Measurements from ENCODE around the gene CYSLTR1.
"Not testable (repeated sequence)": the region's sequence is repeated elsewhere in the genome, so short reads cannot be mapped to it uniquely, and the experiment has no call there.

CYSLTR1 gene

DNA sequence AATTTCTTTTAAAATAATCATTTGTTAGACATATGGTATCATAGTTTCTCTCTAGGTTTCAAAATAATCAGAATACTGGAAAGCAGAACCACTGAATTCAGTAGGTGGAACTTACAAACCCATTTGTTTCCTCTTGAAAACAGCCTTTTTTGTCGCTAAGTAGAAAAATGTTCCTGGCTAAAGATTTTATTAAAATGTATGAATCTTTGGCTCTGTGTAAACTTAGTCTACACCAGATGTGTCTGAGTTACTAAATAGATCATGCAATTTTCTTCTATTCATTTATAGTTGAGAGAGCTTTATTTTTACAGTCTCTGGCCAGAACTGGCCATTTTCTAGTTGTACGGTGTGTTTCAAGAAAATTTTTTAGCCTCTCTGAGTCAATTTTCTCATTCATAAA, 1.0 kb downstream of the CYSLTR1 start:
- no CpG with 5 or more reads among the region's 2 CpGs for WGBS, 2 experiments (ENCODE audit: insufficient coverage in 2 of 2)

GRCh38 chrX:78322863-78323262, 4.5 kb downstream of the CYSLTR1 start:
- Histone ChIP-seq H3K4me1 (ENCODE audit: control insufficient read depth, insufficient read depth, low read length, poor library complexity, severe bottlenecking) (peaks cover 5% of the 10 kb centered on the region), H3K36me3 (ENCODE audit: control insufficient read depth, insufficient read depth, low read length) (no peaks in the 10 kb centered on the region), H3K9me3 (ENCODE audit: control insufficient read depth, low read length) (no peaks in the 10 kb centered on the region), H3K27ac (ENCODE audit: low read depth, low read length, severe bottlenecking) (no peak overlapping the region), H3K4me3 (ENCODE audit: extremely low read depth, insufficient read depth, low read length, poor library complexity, severe bottlenecking) (no peak overlapping the region)

More for the DNA sequence above, 1.0 kb downstream of the CYSLTR1 start:
- Histone ChIP-seq H3K27ac (ENCODE audit: low read depth, low read length, severe bottlenecking) (no peak overlapping the region), H3K36me3 (ENCODE audit: control insufficient read depth, insufficient read depth, low read length) (no peaks in the 10 kb centered on the region), H3K4me1 (ENCODE audit: control insufficient read depth, insufficient read depth, low read length, poor library complexity, severe bottlenecking) (peaks cover 5% of the 10 kb centered on the region), H3K9me3 (ENCODE audit: control insufficient read depth, low read length) (no peaks in the 10 kb centered on the region), H3K4me3 (ENCODE audit: extremely low read depth, insufficient read depth, low read length, poor library complexity, severe bottlenecking) (no peak overlapping the region)

DNA sequence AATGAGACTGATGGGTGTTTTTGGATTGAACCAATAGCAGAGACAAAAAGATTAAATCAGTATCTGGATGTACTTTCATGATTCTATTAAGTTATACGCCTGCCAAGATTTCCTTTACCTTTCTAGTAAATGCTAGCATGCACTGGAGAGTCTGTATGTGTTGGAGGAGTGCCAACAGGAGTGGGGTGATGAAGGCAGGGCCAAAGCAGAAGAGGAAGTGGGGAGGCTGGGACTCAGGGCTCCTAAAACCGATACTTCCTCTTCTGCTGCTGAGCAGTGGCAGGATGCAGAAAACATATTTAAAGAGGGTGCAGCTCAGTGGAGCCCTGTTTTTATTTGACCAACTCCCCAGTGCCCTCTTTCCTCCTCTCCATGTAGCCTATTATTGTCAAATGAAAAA, 5.6 kb downstream of the CYSLTR1 start:
- no peaks in the 10 kb centered on the region for H3K4me1 ChIP-seq (ENCODE audit: control insufficient read depth, insufficient read depth, low read length, poor library complexity, severe bottlenecking)
- no peaks in the 10 kb centered on the region for H3K36me3 ChIP-seq (ENCODE audit: control insufficient read depth, insufficient read depth, low read length)
- no peaks in the 10 kb centered on the region for H3K9me3 ChIP-seq (ENCODE audit: control insufficient read depth, low read length)
- H3K4me3 ChIP-seq (ENCODE audit: extremely low read depth, insufficient read depth, low read length, poor library complexity, severe bottlenecking), result no peak overlapping the region
- WGBS, 2 experiments (ENCODE audit: insufficient coverage in 2 of 2), result no CpG with 5 or more reads among the region's 2 CpGs
- no peak overlapping the region for H3K27ac ChIP-seq (ENCODE audit: low read depth, low read length, severe bottlenecking)

GRCh38 chrX:78316265-78316664, 11.1 kb downstream of the CYSLTR1 start:
- Histone ChIP-seq H3K4me1 (ENCODE audit: control insufficient read depth, insufficient read depth, low read length, poor library complexity, severe bottlenecking) (no peaks in the 10 kb centered on the region), H3K9me3 (ENCODE audit: control insufficient read depth, low read length) (no peaks in the 10 kb centered on the region), H3K4me3 (ENCODE audit: extremely low read depth, insufficient read depth, low read length, poor library complexity, severe bottlenecking) (no peak overlapping the region), H3K27ac (ENCODE audit: low read depth, low read length, severe bottlenecking) (no peak overlapping the region), H3K36me3 (ENCODE audit: control insufficient read depth, insufficient read depth, low read length) (no peaks in the 10 kb centered on the region)
- WGBS, 2 experiments (ENCODE audit: insufficient coverage in 2 of 2), result 80 to 100% methylated on average over 1 of the region's 2 CpGs

- WGBS, 2 experiments (ENCODE audit: insufficient coverage in 2 of 2), result no CpG with 5 or more reads among the region's 2 CpGs
- H3K4me1 ChIP-seq (ENCODE audit: control insufficient read depth, insufficient read depth, low read length, poor library complexity, severe bottlenecking), result no peaks in the 10 kb centered on the region
- no peaks in the 10 kb centered on the region for H3K9me3 ChIP-seq (ENCODE audit: control insufficient read depth, low read length)
- no peaks in the 10 kb centered on the region for H3K36me3 ChIP-seq (ENCODE audit: control insufficient read depth, insufficient read depth, low read length)
- H3K27ac ChIP-seq (ENCODE audit: low read depth, low read length, severe bottlenecking), result no peak overlapping the region
- no peak overlapping the region for H3K4me3 ChIP-seq (ENCODE audit: extremely low read depth, insufficient read depth, low read length, poor library complexity, severe bottlenecking)
Measured at GRCh38 chrX:78315745-78316144, 11.7 kb downstream of the CYSLTR1 start.

- Histone ChIP-seq H3K36me3 (ENCODE audit: control insufficient read depth, insufficient read depth, low read length) (no peaks in the 10 kb centered on the region), H3K9me3 (ENCODE audit: control insufficient read depth, low read length) (no peaks in the 10 kb centered on the region), H3K4me1 (ENCODE audit: control insufficient read depth, insufficient read depth, low read length, poor library complexity, severe bottlenecking) (no peaks in the 10 kb centered on the region), H3K27ac (ENCODE audit: low read depth, low read length, severe bottlenecking) (no peak overlapping the region), H3K4me3 (ENCODE audit: extremely low read depth, insufficient read depth, low read length, poor library complexity, severe bottlenecking) (no peak overlapping the region)
- WGBS, 2 experiments (ENCODE audit: insufficient coverage in 2 of 2), result no CpG with 5 or more reads among the region's 2 CpGs
Measured at GRCh38 chrX:78314561-78314960, 12.8 kb downstream of the CYSLTR1 start.

DNA sequence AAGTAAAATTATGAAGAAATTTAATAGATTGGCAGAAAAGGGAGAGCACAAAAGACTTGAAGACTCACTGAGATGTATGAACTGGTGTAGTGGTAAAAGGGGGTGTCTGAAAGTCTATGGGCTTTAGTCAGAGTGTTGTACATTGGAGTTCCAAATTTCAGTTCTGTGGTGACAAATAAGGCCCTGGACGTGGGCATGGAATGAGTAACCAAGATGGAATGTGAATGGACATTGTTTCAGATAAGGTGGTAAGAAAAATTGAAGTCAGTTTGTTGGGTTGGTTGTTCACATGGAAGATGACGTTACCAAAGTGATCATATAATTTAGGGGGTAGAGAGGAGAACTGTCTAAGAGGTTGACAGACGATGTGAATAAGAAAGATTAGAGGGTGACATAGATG, 13.9 kb downstream of the CYSLTR1 start:
- WGBS, 2 experiments (ENCODE audit: insufficient coverage in 2 of 2), result 62 to 100% methylated on average over 1 to 3 of the region's 3 CpGs
- H3K4me3 ChIP-seq (ENCODE audit: extremely low read depth, insufficient read depth, low read length, poor library complexity, severe bottlenecking), result no peak overlapping the region

DNA sequence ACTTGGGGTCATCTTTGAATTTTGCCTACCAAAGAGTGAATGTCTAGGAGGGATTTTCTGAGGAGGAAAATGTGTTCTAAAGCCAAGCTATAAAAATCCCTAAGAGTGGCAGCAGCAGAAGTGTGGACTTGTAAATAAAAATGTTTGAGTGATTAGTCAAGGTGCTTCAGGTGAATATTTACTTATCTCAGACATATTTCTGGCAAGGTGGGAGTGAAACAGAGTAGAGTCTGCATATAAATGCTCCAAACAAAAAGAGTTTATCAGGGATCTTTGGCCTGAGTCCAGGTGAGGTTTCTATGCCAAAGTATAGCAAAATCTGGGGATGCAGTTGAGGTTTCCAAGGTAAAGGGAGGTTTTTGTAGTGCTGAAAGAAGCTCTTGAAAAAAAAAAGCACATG, 19.7 kb downstream of the CYSLTR1 start:
- no peak overlapping the region for H3K4me3 ChIP-seq (ENCODE audit: extremely low read depth, insufficient read depth, low read length, poor library complexity, severe bottlenecking)
- H3K27ac ChIP-seq (ENCODE audit: low read depth, low read length, severe bottlenecking), result no peak overlapping the region
- no peaks in the 10 kb centered on the region for H3K4me1 ChIP-seq (ENCODE audit: control insufficient read depth, insufficient read depth, low read length, poor library complexity, severe bottlenecking)
- H3K9me3 ChIP-seq (ENCODE audit: control insufficient read depth, low read length), result no peaks in the 10 kb centered on the region
- no peaks in the 10 kb centered on the region for H3K36me3 ChIP-seq (ENCODE audit: control insufficient read depth, insufficient read depth, low read length)

More for the DNA sequence above, 13.9 kb downstream of the CYSLTR1 start:
- Histone ChIP-seq H3K9me3 (ENCODE audit: control insufficient read depth, low read length) (no peaks in the 10 kb centered on the region), H3K27ac (ENCODE audit: low read depth, low read length, severe bottlenecking) (no peak overlapping the region), H3K4me1 (ENCODE audit: control insufficient read depth, insufficient read depth, low read length, poor library complexity, severe bottlenecking) (no peaks in the 10 kb centered on the region), H3K36me3 (ENCODE audit: control insufficient read depth, insufficient read depth, low read length) (no peaks in the 10 kb centered on the region)

DNA sequence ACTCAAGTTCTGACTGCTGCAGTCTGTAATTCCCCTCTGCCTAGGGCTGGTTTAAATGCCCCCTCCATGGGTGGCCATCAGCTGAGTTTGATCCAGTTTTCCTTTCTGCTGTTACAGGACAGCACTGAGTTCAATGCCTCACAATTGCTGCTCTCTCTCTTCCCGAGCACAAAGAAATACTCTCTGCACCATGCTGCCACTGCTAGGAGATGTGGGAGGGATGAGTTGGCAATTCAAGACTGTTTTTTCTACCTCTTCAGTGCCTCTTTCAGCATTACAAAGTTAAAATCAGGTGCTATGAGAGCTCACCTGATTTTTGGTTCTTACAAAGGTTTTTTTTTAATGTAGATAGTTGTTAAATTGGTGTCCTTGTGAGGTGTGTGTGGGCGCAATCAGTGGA, 24.3 kb downstream of the CYSLTR1 start:
- H3K27ac ChIP-seq (ENCODE audit: low read depth, low read length, severe bottlenecking), result no peak overlapping the region
- H3K36me3 ChIP-seq (ENCODE audit: control insufficient read depth, insufficient read depth, low read length), result no peaks in the 10 kb centered on the region
- H3K9me3 ChIP-seq (ENCODE audit: control insufficient read depth, low read length), result no peaks in the 10 kb centered on the region
- no peak overlapping the region for H3K4me3 ChIP-seq (ENCODE audit: extremely low read depth, insufficient read depth, low read length, poor library complexity, severe bottlenecking)
- no CpG with 5 or more reads among the region's 2 CpGs for WGBS, 2 experiments (ENCODE audit: insufficient coverage in 2 of 2)
- no peaks in the 10 kb centered on the region for H3K4me1 ChIP-seq (ENCODE audit: control insufficient read depth, insufficient read depth, low read length, poor library complexity, severe bottlenecking)

- not testable (repeated sequence) for H3K9me3 ChIP-seq (ENCODE audit: control insufficient read depth, low read length); H3K36me3 ChIP-seq (ENCODE audit: control insufficient read depth, insufficient read depth, low read length); H3K4me1 ChIP-seq (ENCODE audit: control insufficient read depth, insufficient read depth, low read length, poor library complexity, severe bottlenecking); H3K27ac ChIP-seq (ENCODE audit: low read depth, low read length, severe bottlenecking); H3K4me3 ChIP-seq (ENCODE audit: extremely low read depth, insufficient read depth, low read length, poor library complexity, severe bottlenecking)
- WGBS, 2 experiments (ENCODE audit: insufficient coverage in 2 of 2), result no CpG with 5 or more reads among the region's 1 CpG
Measured at GRCh38 chrX:78300933-78301332, 26.5 kb downstream of the CYSLTR1 start.

DNA sequence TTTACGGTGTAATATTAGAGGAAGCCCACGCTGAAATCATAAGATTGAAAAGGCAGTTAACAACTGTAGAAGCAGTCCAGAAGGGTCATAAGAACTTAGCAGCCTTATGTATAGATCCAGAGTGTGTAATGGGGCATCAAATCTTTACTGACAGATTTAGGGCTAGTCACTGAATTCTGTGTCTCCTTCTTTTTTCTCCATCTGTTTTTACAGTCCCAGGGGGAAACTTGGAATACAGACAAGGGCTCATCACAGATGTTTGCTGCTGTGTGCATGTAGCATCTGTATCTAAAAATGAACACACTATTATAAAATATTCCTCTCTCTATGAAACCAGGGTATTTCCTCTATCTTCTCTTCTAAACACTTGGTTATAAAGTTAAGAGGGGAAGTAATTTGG, 43.9 kb downstream of the CYSLTR1 start:
- Histone ChIP-seq H3K27ac (ENCODE audit: low read depth, low read length, severe bottlenecking) (no peak overlapping the region), H3K9me3 (ENCODE audit: control insufficient read depth, low read length) (no peaks in the 10 kb centered on the region), H3K4me3 (ENCODE audit: extremely low read depth, insufficient read depth, low read length, poor library complexity, severe bottlenecking) (no peak overlapping the region), H3K4me1 (ENCODE audit: control insufficient read depth, insufficient read depth, low read length, poor library complexity, severe bottlenecking) (no peaks in the 10 kb centered on the region), H3K36me3 (ENCODE audit: control insufficient read depth, insufficient read depth, low read length) (no peaks in the 10 kb centered on the region)
- WGBS, 2 experiments (ENCODE audit: insufficient coverage in 2 of 2), result 80% methylated on average over 1 of the region's 2 CpGs; no CpG with 5 or more reads in 1 of the 2 experiments

- Histone ChIP-seq H3K36me3 (ENCODE audit: control insufficient read depth, insufficient read depth, low read length) (no peaks in the 10 kb centered on the region), H3K4me1 (ENCODE audit: control insufficient read depth, insufficient read depth, low read length, poor library complexity, severe bottlenecking) (no peaks in the 10 kb centered on the region), H3K9me3 (ENCODE audit: control insufficient read depth, low read length) (no peaks in the 10 kb centered on the region), H3K27ac (ENCODE audit: low read depth, low read length, severe bottlenecking) (no peak overlapping the region), H3K4me3 (ENCODE audit: extremely low read depth, insufficient read depth, low read length, poor library complexity, severe bottlenecking) (no peak overlapping the region)
Measured at GRCh38 chrX:78237127-78237526, 90.3 kb downstream of the CYSLTR1 start.

All from mesodermal cell (in vitro differentiated cells).